SKM-1 treated with dmso at 0.1 percent for 144 hours (cell line): ENCODE measurements around the gene VAMP5.
"Not testable (repeated sequence)": the region's sequence is repeated elsewhere in the genome, so short reads cannot be mapped to it uniquely, and the experiment has no call there.

Experiments used
- DNase-seq: peaks from one replicate; lab custom pipeline; 2025; ENCODE audit not compliant: unreplicated experiment; lab: John Stamatoyannopoulos, UW

VAMP5 gene

GRCh38 chr2:85582492-85582891, 1.7 kb upstream of the VAMP5 start:
- no peak for DNase-seq

- no peak for DNase-seq
These were observed 421 bp upstream of the VAMP5 start for GRCh38 chr2:85583667-85584353.

GRCh38 chr2:85584857-85585780, 888 bp downstream of the VAMP5 start:
- peak; percentile 54 for DNase-seq

GRCh38 chr2:85585781-85586105, 1.5 kb downstream of the VAMP5 start:
- no peak for DNase-seq

- no peak for DNase-seq
These were observed 4.0 kb downstream of the VAMP5 start for GRCh38 chr2:85588236-85588635.

- DNase-seq = no peak
These were observed 4.4 kb downstream of the VAMP5 start for GRCh38 chr2:85588645-85589044.

GRCh38 chr2:85589181-85589580, 5.0 kb downstream of the VAMP5 start:
- DNase-seq = no peak

GRCh38 chr2:85589982-85590791, 6.0 kb downstream of the VAMP5 start:
- peak; percentile 41 for DNase-seq

- DNase-seq = peak; percentile 36
These were observed 6.7 kb downstream of the VAMP5 start for GRCh38 chr2:85590950-85591349.

GRCh38 chr2:85591563-85591962, 7.3 kb downstream of the VAMP5 start:
- DNase-seq = no peak

GRCh38 chr2:85592299-85592698, 8.1 kb downstream of the VAMP5 start:
- not testable (repeated sequence) for DNase-seq

- no peak for DNase-seq
These were observed 8.8 kb downstream of the VAMP5 start for GRCh38 chr2:85593023-85593422.

- no peak for DNase-seq
These were observed 10.6 kb downstream of the VAMP5 start for GRCh38 chr2:85594715-85595300.

- peak; percentile 100 for DNase-seq
These were observed 11.2 kb downstream of the VAMP5 start, which contains the start of gene RNF181 for GRCh38 chr2:85595301-85596025. TSS of gene RNF181 (plus strand) at chr2:85595745. CDS start at chr2:85595764, 19 bp downstream.

- no peak for DNase-seq
These were observed 11.7 kb downstream of the VAMP5 start for GRCh38 chr2:85596026-85596333.

- no peak for DNase-seq
These were observed 12.4 kb downstream of the VAMP5 start for GRCh38 chr2:85596486-85597143.

GRCh38 chr2:85597241-85597640, 13.0 kb downstream of the VAMP5 start:
- no peak for DNase-seq

- no peak for DNase-seq
These were observed 14.5 kb downstream of the VAMP5 start for GRCh38 chr2:85598594-85599340.

- no peak for DNase-seq
These were observed 15.4 kb downstream of the VAMP5 start for GRCh38 chr2:85599468-85600234.
